ENCODE measurements around the gene MPST.

MPST gene

DNA sequence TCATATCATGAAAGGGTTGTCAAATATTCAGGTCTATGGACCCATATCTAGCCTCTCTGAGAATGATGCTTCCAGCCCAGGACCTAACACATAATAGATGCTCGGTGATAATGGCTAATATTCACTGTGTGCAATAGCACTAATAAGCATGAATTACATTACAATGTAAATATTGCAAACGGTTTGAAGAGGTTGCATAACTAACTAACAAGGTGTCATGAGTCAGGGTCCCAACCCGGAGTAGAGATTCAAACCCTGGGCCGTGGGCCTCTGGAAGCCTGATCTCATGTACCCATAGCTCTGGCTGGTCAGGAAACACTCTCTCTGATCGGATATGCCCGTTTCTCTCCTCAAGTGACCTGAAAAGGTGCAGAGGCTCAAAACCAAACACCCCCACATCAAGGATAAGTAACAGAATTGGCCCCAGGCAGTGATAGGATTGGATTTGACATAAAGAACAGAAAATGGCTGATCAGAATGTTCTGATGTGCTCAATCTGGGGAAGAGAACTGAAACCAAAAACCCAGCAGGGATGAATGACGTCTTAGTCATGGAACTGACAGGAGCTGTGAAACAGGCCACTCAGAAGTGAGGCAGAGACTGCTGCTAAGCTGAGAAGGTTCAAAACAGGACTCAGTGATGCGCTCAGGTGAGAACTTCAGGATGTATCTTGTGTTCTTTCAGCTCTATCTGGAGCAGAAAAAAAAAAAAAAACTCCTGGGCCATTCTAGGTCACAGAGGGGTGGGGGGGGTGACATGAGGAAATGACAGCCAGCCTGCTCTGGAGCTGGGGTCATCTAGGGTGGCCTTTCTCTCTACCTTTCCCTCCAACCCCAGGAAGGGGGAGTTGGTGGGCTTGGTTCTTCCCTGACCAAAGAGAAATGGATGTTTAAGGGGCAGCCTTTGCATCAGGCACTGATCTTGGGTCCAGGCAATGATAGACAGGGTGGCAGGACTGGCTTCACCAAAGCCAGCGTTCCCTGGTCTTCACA is 25.4 kb downstream of the MPST start:
- no peak for DNase-seq (ENCODE audit: low read depth)

- DNase-seq (ENCODE audit: low read depth): no peak
Measured at GRCh38 chr22:37045958-37046357, 26.4 kb downstream of the MPST start.

DNA sequence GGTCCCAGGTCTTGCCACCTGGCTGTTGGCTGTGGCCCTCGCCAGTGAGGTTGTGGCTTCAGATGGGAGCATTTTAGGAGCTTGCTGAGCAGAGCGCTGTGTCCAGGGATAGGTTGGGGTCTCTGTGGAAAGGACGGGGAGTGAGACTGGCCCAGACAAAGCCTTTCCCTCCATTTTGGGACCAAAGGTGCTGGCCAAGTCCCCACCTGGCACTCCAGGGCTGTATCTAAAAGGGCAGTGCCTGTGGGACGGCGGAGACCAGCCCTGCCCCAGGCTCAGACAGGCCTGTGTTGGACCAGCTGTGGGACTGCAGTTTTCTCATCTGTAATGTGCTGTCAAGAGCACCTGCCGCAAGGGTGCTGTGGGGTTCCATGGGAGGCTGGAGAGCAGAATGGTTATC is 27.0 kb downstream of the MPST start:
- DNase-seq (ENCODE audit: low read depth): no peak

DNA sequence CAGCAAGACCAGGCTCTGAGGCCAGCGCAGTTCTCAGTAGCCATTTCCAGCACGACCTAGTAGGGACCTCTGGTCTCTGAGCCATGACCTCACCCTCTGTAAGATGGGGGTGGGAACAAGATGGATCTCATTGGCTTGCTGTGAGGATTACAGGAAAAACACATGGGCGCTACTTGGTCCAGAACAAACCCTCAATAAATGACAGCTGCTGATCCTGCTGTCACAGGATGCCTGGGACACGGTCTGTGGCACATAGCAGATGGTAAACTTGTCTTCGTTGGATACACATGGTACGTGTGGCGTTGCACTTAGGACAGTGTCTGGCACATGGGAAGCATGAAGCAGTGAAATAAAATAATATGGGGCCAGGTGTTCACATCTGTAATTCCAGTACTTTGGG is 27.5 kb downstream of the MPST start:
- DNase-seq (ENCODE audit: low read depth): no peak

DNA sequence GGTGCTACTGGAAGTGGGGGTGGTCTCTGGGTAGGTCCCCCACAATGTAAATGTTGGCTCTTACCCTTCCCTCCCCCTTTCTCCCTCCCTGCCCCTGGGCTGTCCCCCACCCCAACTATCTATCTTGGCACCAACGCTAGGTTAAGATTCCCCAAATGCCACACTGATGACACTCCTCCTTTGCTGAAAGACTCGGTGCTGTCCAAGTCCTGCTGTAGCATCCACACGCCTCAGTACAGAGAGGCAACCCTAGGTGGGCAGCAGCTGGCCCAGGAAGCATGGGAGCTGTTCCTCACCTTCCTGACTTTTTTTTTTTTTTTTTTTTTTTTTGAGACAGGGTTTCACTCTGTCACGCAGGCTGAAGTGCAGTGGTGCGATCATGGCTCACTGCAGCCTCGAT is 28.6 kb downstream of the MPST start:
- DNase-seq (ENCODE audit: low read depth): no peak

DNA sequence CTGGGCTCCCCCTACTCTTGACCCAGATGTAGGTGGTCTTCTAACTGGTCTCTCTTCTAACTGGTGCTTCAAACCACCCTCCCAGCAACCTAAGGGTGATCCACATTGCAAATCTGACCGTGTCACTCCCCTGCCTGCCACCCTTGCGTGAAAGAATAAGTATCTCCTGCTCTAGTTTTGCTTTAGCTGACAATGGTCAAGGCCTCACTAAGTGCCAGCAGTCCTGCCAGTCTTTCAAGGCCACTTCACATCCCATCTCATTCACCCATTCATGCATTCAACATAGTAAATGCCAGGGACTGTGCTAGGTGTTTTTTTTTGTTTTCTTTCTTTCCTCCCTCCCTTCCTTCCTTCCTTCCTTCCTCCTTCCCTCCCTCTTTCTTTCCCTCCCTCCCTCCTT is 29.7 kb downstream of the MPST start:
- DNase-seq (ENCODE audit: low read depth): no peak

DNA sequence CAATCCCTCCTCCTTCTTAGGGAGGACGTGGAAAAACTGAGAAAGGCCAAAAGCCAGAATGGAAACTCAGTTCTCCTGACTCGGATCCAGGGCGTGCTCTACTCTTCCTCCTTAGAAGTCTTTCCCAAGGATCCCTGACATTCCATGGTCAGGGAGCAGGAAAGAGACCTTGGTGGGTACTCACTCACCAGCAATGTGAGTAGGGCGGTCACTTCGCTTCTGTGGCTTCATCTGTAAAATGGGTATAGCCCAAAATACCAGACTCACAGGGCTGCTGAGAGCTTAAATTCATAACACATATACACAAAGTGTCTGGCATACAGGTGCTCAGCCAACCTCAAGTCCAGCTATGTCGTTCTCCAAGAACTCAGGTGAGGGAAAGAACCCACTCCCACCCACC is 31.4 kb downstream of the MPST start:
- DNase-seq (ENCODE audit: low read depth): no peak

- peak; percentile 41 for DNase-seq (ENCODE audit: low read depth)
Measured at GRCh38 chr22:37051391-37052385, 32.1 kb downstream of the MPST start, which contains the start of gene KCTD17. Gene KCTD17 (plus strand): TSS chr22:37051742. CDS start chr22:37051761, 19 bp downstream.

GRCh38 chr22:37052386-37053309 is 33.1 kb downstream of the MPST start:
- DNase-seq (ENCODE audit: low read depth): no peak

DNA sequence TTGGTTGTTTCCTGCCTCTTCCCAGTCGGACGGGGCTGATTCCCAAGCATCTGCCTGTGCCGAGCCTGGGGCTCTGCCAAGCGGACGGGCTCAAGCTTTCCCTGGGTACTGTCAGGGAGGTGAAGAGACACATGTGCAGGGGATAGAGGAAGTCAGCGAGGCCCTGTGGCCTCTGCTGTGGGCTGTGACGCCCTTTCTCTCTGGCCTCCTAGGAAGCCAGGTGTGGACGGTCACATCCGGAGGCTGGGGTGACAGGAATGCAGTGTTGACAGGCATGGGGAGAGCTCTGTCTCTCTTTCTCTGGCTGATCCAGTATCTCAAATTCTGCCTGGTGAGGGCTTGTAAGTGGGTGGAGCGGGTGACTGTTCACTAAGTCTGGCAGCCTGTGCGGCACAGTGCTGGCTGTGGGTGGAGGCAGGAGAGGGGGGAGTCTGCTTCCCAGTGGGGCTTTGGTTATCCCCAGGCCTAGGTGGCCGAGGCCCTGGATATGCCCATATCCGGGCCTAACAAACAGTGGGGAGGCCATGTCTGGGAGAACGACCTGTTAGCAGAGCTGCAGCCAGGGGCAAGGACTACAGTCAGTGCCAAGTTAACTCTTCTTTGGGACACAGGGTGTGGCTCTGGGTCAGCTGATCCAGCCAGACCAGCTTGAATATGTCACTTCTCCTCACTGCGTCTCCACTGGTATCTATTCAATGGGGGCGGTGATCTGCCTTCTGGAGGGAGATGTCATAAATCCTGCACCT is 33.9 kb downstream of the MPST start:
- DNase-seq (ENCODE audit: low read depth): no peak

GRCh38 chr22:37054056-37054395 is 34.5 kb downstream of the MPST start:
- no peak for DNase-seq (ENCODE audit: low read depth)

DNA sequence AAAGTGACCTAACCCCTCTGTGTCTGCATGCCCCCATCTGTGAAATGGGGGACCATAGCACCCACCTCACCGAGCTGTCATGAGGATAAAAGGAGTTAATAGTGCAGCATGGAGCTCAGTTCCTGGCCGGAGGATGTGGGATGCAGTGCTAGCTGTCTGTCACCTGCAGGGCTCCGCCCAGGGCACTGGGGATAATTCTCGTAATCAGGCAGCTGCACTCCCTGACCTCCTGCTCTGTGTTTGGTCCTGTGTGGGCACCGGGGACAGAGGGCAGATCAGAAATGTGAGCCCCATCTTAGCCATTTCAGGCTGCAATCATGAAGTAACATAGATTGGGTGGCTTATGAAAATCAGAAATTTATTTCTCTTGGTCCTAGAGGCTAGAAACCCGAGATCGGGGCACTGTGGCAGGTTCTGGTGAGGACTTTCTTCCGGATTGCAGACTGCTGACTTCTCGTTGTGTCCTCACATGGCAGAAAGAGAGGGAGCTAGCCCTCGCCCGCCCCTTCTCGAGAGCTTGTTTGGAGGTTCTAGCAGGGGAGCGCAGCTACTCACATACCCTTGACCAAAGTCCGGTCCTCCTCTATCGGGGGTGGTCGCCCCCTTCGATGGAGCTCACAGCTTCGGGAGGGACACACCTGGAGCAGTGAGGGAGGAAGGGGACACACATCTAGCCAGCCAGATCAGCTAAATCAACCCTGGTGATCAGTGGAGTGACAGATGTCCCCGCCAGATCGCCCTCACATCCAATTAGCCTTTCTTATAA is 35.2 kb downstream of the MPST start:
- DNase-seq (ENCODE audit: low read depth): no peak

- no peak for DNase-seq (ENCODE audit: low read depth)
Measured at GRCh38 chr22:37056246-37056645, 36.7 kb downstream of the MPST start.

DNA sequence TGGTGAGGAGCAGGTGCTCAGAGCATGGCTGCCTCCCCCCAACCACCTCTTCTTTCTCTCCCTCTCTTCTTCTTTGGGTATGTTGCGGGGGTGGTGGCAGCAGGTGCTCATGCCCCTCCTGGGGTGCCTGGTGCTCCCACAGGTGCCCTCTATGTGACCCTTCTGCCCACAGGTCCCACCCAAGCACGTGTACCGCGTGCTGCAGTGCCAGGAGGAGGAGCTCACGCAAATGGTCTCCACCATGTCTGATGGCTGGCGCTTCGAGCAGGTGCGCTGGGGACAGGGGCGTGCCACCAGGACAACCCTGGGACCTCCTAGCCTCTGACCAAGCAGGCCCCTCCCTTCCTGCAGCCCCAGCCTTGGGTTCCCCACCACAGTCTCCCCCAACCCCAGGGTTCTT is 37.7 kb downstream of the MPST start:
- DNase-seq (ENCODE audit: low read depth): no peak

- DNase-seq (ENCODE audit: low read depth): no peak
Measured at GRCh38 chr22:37057796-37058510, 38.4 kb downstream of the MPST start.

DNA sequence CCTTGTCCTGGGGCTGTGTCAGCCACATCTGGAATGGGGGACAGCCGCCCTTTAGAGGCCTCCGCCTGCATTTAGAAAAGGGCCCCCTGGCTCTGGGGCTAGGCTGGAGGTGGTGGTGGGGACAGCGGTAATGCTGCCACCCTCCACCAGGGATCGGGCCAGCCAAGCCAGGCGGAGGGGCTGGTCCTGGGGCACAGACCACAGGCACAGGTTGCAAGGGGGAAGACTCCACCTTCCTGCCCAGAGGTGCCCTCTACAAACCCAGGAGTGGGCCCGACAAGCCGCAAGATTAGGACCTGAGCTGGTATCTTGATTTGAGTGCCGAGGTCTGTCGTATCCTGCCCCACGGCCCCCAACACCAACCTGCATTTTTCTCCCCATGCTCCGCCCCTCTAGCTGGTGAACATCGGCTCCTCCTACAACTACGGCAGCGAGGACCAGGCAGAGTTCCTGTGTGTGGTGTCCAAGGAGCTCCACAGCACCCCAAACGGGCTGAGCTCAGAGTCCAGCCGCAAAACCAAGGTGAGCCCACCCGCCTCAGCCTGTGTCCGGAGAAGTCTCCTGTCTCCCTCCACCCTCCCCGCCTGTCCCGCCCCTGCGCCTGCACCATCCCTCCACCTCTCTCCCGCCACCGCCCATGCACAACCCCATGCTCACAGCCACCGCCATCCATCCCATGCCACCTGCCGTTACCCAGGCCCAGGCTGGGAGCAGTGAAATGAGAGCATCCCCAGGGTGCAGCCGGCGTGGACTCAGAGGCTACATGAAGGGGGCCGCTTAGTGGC is 39.6 kb downstream of the MPST start:
- DNase-seq (ENCODE audit: low read depth): no peak

GRCh38 chr22:37059876-37060449 is 40.4 kb downstream of the MPST start:
- no peak for DNase-seq (ENCODE audit: low read depth)
